GM04504 (cell line): ENCODE measurements around the gene ZFPM1.

Experiments used
- DNase-seq: peaks from one replicate; pipeline ENCODE4 v3.0.0-alpha.2; 2012; ENCODE audit warnings: low read depth

Gene ZFPM1

DNA sequence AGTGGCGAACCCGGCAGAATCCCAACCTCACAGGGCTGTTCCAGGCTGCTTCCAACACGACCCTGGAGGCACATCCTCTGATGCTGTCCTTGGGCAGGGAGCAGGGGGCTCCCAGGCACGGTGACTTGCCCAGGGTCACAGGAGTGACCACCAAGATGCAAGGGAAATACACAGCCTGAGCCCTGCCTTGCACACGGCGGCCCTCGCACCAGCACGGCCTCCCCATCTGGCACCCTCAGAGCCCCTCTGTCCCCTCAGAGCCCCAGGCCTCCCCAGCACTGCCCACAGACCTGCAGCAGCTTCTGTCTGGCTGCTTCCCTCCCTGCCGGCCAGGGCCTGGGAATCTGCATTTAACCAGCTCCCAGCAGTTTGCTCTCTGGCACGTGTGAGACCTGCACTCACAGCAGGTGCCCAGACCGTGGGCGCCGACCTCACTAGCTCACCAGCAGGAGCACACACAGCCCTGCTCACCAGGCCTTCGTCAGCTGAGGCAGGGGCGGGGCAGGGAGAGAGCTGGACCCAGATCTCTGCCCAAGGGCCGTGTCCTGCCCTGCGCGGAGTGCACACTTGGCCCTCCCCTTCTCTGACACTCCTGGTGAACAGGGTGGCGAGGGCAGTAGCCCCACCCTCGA is 87.4 kb downstream of the ZFPM1 start:
- no peak for DNase-seq

DNA sequence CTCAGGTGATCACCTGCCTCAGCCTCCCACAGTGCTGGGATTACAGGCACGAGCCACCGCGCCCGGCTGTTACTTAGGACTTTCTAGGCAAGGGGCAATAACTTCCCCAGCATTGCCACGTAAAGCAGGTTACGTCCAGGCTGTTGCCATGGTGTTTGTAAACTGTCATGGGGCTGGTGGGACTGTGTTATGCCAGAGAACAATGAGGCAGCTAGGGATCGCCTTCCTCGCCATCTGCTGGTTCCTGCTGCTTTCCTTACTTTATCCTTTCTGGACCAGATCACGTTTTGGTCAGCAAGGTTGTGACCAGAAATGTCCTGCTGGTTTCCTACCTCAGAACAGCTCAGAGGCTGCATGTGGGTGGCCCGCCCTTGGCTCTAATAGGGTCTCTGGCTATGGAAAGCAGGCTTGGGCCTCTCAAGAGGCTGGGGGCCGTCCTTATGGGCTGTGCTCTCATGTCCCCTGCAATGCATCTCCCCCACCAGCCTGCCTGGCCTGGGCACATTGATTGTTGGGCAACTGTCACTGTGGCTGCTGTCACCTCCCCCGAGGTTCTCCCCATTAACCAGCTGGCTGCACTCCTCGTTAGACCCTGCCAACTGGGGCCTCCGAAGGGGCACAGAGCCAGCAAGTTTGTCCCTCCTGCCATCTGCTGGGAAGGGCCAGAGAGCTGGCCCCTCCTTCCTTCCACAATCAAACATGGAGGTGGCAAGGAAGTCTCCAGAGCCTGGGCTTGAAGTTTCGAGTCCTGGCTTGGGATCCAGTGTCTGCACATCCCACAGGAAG is 88.9 kb downstream of the ZFPM1 start:
- no peak for DNase-seq

DNA sequence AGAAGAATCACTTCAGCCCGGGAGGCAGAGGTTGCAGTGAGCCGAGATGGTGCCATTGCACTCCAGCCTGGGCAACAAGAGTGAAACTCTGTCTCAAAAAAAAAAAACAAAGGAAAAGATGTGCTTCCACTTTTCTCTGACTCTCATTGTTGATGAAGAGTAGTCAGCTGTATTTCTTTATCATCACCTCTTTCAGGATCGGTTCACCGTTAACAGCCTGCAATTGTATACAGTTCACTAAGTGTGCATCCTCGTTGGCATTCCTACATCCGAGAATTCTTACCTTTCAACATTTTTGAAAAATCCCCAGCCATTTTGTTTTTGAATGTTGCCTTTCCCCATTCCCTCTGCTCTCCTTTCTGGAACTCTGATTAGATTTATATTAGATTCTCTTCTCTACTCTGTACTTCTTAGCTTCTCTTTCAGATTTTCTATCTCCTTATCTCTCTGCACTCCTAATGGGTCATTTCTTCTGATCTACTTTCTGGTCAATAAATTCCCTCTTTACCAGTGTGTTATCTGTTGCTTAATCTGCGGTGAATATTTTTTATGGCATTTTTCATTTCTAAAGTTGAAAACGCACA is 90.2 kb downstream of the ZFPM1 start:
- DNase-seq: no peak

DNA sequence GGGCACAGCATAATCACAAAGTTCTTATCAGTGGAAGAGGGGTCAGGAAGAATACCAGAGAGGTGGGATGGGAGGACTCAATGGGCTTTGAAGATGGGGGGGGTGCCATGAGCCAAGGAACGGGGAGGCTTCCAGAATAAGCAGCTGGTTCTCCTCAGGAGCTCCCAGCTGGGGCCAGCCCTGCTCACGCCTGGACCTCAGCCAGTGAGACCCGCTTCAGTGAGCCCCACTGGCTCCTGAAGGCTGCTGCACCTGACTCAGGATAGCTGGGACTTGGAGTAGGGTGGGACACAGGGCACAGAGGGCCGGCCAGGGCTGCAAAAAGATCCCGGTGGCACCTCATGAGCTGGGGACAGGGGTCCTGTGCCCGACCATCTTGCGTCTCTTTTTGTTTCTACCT is 92.7 kb downstream of the ZFPM1 start:
- no peak for DNase-seq

DNA sequence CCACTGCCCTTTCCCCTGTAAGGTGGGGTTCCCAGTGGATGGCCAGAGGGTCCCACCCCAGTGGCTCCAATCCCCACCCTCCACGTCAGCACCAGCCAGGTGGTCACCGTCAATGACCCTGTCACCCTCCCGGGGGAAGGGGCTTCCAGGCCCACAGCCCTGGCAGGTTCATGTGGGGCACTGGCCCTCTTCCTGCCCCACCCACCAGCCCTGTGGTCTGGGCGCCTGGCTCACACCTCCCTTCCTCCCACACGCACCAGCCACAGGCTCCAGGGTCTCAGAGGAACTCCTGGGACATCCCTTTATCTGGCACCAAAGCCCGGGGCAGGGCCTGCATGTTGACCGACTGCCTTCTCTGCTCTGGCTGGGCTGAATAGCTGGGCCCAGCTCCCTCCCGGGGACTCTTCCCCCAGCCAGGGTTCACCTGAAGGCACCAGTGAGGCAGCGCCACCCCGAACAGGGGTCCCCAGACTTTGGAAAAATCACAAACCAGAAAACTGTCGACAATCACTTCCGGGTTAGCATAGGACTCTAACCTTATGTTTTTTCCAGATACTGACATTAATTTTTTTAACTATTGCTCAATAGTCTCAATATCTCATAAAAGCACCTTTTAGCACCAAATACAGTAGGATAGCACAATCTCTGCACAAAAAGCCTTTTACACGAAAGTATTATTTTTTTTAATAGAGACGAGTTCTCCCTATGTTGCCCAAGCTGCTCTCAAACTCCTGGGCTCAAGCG is 95.2 kb downstream of the ZFPM1 start:
- no peak for DNase-seq

DNA sequence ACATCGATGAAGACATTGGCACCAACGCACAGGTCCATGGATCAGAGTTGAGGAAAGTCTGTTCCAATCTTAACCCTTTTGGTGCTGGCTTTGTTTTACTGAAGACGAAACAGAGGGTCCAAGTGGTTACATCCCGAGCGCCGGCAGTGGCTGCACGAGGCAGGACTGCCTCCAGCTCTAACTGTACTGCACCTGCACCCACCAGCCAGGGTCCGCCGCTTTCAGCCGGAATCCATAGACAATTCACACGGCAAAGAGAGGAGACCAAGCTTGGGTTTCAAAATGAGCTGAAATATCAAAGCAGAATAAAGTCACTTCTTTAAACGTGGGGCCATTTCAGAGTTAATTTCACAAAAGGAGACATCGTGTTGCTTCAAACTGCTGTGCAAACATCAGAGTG is 95.9 kb downstream of the ZFPM1 start:
- no peak for DNase-seq

DNA sequence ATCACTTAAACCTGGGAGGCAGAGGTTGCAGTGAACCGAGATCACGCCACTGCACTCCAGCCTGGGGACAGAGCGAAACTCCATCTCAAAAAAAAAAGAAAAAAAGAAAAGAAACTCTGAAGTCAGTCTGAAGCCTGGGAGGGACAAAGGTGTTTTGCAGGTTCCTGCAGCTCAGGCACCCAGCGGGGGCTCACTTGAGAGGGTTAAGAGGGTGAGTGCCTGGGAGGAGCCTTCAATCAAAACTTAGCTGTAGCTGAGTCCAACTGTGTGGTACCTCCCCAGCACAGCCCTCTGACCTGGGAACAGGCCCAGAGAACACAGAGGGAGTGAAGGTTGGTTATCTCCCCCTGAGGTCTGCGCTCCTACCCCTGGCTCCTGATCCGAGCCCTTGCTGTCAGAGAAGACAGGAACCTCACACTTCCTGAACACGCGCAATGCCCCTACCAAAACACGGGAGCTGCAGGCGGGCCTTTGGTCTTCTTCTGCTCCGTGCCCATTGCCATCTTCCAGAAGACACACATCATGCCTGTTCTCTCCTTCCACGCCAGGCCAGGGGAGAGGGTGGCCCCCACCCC is 96.7 kb downstream of the ZFPM1 start:
- no peak for DNase-seq

DNA sequence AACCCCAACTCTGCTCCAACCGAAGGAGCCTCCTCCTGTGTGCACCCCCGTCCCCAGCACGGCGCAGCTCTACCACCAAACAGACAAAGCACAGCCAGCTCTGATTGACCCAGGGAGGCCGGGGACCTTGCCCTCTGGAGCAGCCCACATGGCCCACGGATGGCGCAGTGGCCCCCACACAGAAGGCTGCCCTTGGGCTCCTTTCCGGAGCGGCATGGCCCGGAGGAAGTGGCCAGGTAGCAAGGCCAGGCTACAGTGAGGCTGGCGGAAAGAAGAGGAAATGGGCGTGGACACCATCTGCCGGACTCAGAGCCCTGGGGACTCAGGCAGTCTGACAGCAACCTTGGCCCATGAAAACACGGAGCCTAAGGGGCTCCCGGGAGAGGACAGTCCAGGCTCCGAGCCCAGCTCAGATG is 97.2 kb downstream of the ZFPM1 start:
- no peak for DNase-seq

DNA sequence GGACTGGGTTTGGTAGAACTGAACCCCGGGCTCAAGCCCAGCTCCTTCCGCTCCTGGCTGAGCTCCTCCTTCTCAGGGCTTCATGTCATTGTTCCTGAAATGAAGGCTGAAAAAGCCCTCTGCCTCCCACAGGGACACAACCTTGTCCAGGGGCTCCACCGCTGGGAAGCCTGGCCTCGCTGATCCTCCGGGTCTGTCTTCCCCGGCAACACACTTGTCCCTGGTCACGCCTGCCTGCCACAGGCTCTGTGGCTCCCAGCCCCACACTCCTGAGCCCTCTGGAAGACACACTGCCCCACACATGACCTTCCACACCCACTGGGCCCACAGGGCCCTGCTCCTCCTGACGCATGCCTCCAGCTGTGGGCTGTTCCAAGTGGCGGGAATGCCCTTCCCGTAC is 99.1 kb downstream of the ZFPM1 start:
- no peak for DNase-seq

DNA sequence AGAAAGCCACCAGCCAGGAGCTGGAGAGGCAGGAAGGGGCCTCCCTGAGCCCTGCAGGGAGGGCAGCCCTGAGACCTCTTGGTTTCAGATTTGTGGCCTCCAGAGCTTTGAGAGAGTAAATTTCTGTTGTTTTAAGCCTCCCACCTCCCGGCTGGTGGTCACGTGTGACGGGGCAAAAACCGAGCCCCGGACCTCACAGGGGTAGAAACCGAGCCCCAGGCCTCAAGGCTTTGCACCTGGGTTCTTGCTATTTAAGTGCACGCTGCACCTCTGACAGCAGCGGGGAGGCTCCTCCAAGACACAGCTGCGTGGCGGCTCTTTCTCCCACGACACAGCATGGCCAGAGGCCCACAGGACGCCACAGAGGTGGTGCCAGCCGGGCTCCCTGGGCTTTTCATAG is 99.7 kb downstream of the ZFPM1 start:
- DNase-seq: no peak

DNA sequence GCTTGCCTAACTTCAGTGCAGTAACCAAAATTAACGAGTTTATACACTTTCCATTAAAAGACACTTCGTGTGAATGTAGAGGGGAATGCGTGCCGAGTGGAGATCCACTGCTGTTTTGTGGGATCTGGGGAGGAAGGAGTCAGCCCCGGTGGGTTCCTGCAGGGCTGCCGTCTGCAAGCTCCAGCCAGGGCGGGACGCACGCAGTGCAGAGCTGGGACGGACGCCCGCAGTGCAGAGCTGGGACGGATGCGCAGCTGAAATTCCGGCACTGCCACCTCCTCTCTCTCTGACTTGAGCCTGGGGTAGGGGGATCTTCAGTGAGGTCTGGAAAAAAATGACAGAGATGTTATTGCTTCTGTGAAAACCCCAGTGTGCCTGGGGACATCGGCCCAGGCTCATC is 100.7 kb downstream of the ZFPM1 start:
- no peak for DNase-seq

DNA sequence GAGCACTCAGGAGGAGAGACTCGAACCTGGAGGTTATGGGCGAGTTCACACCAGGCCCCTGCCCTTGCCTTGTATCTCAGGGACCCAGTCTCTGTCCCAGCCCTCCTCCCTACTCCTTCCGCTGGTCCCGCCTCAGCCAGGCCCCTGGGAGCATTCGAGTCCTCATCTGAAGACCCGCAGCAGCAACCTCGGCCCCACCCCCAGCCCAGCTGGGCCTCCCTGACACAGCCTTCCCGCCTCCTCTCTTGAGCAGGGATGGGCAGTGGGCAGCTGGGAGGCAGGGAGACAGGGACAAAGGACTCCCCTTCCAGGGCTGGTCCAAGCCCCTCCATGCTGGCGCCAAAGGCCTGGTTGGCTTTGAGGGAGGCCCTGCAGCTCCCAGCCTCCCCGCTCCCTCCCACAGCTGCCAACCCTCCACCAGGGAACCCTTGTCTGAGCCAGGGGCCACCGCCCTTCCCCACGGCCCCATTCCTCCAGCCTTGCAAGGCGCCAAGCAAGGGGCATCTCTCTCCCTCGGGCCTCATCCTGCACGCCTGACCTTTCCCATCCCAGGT is 101.7 kb downstream of the ZFPM1 start:
- no peak for DNase-seq

DNA sequence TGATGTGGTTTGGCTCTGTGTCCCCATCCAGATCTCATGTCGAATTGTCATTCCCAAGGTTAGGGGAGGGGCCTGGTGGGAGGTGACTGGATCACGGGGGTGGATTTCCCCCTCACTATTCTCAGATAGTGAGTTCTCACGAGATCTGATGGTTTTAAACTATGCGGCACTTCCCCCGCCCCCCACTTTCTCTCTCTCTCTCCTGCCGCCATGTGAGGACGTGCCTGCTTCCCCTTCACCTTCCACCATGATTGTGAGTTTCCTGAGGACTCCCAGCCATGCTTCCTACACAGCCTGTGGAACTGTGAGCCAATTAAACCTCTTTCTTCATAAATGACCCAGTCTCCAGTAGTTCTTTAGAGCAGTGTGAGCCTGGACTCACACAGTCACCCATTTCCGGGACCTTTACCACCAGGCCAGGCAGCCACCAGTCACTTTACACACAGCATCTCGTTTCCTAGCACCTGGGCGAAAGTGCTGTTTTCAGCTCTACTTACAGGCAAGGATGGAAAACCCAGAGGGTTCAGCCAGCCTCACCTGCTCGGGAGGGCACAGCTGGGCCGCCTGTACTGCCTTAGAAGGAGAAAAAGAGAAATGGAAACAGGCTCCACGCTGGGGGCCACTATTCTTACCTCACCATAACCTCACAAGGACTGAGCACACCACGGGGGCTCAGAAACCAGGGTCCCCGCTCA is 103.4 kb downstream of the ZFPM1 start:
- DNase-seq: no peak

DNA sequence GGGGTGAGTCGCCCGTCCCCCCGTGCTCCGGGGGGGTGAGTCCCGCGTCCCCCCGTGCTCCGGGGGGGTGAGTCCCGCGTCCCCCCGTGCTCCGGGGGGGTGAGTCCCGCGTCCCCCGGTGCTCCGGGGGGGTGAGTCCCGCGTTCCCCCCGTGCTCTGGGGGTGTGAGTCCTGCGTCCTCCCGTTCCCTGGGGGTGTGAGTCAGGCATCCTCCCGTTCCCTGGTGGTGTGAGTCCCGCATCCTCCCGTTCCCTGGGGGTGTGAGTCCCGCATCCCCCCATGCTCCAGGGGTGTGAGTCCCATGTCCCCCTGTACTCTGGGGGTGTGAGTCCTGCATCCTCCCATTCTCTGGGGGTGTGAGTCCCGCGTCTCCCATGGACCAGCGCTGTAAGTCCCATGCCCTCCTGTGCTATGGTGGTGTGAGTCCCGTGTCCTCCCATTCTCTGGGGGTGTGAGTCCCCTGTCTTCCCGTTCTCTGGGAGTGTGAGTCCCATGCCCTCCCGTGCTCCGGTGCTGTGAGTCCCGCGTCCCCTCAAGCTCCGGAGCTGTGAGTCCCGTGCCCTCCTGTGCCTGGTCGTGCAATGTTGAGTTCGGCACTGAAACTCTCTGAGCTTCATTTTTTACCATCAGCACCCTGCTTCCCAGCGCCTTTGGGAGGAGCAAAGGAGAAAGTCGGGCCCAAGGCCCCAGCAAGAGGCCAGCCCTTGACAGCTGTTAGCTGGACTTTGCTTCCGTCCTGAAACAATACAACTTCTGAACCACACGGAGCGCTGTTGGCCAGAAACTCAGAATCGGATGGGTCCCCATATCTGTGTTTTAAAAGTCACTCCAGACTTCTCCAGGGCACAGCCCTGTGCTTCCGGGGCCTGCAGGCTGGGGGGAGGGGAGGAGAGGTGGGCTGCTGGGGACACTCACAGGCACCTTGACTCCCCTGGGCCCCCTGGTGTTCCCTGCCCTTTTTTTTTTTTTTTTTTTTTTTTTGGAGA is 105.7 kb downstream of the ZFPM1 start:
- DNase-seq: no peak

DNA sequence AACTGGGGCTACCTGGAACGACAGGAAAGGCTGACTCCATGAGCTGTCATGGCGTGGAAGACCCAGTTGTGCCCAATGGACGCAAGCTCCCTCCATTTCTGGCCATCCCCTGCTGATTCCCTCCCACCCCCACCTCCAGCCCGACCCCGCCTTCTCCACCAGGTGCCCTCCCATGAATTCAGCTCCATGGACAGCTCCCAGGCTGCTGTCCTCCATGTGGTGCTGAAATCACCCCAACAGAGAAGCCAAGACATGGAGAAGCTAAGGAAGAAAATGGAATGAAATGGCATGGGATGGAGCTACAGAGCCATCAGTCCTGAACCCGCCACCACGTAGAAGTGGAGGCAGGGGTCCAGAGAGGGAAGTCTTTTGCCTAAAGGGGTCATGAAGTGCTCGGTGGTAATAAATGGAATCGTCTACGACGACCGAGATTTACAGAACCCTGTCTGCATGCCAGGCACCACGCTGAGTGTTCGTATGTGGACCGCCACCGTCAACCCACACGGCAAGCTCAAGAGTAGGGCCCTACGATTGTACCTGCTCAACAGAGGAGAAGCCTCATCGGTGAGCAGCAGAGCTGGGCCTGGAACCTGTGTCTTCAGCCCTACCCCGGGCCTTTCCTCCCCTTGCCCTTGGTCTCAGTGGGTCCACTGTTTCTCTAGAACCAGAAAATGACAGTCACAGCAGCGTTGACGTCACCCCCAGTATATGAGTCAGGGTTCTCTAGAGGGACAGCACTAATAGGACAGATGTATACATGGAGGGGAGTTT is 107.8 kb downstream of the ZFPM1 start:
- no peak for DNase-seq

DNA sequence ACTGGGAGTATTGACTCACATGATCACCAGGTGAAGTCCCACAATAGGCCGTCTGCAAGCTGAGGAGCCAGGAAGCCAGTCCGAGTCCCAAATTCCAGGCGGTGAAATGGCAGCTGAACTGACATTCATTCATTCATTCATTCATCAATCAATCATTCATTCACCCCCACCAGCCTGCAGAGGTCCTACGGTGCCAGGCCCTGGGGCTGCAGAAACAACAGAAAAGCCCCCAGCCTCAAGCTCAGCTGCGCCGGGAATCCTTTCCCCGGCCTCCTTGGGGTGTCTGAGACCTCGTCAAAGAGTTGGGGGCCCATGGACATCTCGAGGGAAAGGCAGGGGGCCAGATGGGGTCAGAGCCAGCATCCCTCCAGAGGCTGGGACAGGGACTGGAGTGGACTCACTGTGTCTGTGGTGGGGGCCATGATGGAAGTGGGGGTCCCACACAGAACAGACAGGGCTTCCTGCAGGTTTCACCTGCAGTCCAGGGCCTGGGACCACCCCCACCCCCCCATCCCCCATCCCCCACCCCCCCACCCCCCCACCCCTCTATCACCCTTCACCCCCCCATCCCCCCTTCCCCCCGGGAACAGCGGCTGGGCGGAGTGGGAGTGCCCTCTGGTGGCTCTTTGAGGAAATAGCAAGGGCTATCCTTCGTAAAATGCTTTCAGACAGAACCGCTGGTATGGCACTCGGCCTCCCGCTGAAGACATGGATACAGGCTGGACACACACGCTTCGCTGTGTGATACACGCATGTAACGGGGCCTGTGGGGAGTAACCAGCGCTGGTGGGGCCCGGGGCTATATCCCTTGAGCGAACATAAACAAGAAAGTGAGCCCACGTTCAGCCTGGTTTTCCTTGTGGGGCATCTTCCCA is 108.6 kb downstream of the ZFPM1 start:
- no peak for DNase-seq

DNA sequence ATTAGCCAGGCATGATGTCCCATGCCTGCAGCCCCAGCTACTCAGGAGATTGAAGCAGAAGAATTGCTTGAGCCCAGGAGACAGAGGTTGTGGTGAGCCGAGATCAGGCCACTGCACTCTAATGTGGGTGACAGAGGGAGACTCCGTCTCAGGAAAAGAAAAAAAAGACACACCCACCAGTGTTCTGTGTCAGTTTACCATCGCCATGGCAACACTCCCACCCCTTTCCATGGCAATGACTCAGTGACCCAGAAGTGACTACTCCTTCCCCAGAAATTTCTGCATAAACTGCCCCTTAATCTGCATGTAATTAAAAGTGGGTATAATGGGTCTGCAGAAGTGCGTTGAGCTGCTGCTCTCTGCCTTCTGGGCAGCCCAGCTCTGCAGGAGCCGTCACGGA is 113.1 kb downstream of the ZFPM1 start:
- DNase-seq: no peak
